RPMI8226 (cell line): ENCODE results near the gene KIFC1.
A peak's percentile ranks its signal among the peaks of the same experiment; 100 is the strongest.

Experiments used
- DNase-seq: peaks from one replicate; pipeline ENCODE4 v3.0.0-alpha.2; 2015

Gene KIFC1

DNA sequence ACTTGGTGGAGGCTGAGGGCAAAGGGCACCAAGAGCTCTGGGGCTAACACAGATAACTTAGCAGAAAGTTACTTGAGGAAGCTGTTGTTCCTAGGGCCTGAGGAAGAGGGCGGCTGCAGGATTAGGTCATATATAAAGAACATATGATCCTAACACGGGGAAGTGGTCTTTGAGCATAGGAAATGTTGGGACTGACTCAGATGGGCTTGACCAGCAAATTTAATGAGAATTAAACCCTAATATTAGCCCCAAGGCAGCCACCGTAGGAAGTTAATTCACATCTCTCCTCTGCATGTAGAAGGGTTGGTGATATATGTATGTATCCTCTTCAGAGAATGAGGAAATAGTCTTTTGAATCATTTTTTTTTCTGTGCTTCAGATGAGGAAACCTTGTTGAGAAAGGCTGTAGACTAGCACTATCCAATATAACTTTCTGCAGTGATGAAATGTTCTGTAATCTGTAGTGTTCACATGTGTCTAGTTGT is 53.5 kb downstream of the KIFC1 start:
- no peak for DNase-seq

DNA sequence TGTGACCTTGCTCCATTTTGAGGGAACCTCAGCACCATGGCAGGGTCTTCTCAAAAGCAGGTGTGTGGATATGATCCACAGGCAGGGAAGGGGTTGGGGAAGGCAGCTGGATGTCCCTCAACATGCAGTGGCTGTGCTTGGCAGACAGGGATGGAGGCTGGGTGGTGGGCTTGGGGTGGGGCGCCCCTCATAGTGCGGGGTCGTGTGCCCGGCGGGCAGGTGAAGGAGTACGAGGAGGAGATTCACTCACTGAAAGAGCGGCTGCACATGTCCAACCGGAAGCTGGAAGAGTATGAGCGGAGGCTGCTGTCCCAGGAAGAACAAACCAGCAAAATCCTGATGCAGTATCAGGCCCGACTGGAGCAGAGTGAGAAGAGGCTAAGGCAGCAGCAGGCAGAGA is 54.7 kb downstream of the KIFC1 start:
- no peak for DNase-seq

DNA sequence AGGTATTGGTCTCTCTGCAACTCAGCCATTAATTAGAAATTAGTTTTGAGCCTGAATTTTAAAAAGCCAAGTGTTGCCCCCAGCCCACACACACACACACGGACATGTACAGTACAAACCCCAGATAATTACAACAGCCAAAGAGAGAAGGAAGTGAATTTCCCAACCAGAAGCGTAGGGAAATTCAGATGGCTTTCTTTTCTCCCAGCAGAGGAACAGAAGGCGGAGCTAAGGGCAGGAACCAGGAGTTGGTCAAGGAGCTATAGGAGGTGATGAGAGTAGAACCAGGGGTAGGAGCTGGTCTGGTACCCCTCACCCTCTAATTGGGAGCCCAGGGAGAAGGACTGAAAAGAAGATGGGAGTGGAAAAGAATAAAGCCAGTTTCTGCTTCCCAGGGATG is 58.8 kb downstream of the KIFC1 start:
- DNase-seq, result no peak

DNA sequence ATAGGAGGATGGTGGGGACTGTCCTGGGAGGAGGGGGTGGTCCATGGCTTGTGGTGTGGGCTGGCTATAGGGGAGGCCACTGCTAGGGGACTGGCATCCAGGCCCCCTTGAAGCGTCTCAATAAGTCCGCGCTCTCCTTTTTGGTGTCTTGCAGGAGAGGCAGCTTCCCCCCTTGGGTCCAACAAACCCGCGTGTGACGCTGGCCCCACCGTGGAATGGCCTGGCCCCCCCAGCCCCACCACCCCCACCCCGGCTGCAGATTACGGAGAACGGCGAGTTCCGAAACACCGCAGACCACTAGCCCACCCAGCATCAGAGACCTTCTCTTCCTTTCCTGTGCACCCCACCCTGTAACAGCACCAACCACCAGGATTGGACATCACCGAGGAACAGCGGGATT is 60.0 kb downstream of the KIFC1 start:
- DNase-seq, result no peak

DNA sequence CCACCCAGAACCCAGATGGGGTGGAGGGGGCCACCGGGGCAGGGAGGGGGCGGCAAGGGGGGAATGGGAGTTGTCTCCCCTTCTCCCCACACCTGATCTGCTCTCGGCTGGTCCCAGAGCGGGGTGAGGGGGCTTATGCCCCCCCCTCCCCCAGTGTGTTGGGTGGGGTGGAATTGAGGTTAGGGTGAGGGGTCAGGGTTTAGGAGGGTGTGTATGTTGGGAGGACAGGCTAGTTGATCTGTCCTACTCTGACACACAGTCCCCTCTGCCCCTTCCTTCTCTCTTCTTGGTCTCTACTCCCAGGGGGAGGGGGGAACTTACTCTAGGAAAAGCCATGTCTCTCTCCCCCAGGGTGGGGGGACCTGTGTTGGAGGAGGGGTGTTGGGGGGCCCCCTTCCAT is 60.9 kb downstream of the KIFC1 start:
- DNase-seq, result no peak

DNA sequence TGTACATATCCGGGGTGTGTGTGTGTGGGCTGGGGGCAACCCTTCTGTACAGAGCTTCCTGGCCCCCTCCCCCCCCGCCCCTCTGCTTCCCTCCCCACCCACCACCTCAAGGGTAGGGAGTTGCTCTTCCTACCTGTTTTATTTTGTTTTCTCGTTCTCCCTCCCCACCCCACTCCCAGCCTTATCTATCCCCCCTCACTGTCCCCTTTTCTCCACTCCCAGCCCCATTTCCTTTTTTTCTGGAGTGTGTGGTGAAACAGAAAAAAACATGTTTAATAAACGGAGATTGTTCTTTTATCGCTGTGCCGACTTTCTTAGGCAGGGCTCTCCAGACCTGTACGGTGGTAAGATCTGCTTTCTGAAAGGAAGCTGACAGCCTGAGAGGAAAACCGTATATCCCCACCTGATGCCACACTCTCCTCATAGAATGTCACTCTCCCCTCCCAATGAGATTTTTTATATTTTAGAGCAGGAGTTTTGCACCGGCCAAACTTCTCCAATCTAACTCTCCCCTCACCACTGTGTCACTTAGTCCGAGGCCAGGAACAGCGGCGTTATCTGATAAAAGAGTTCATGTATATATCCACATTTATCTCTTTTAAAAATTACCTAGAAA is 61.9 kb downstream of the KIFC1 start:
- DNase-seq, result no peak

DNA sequence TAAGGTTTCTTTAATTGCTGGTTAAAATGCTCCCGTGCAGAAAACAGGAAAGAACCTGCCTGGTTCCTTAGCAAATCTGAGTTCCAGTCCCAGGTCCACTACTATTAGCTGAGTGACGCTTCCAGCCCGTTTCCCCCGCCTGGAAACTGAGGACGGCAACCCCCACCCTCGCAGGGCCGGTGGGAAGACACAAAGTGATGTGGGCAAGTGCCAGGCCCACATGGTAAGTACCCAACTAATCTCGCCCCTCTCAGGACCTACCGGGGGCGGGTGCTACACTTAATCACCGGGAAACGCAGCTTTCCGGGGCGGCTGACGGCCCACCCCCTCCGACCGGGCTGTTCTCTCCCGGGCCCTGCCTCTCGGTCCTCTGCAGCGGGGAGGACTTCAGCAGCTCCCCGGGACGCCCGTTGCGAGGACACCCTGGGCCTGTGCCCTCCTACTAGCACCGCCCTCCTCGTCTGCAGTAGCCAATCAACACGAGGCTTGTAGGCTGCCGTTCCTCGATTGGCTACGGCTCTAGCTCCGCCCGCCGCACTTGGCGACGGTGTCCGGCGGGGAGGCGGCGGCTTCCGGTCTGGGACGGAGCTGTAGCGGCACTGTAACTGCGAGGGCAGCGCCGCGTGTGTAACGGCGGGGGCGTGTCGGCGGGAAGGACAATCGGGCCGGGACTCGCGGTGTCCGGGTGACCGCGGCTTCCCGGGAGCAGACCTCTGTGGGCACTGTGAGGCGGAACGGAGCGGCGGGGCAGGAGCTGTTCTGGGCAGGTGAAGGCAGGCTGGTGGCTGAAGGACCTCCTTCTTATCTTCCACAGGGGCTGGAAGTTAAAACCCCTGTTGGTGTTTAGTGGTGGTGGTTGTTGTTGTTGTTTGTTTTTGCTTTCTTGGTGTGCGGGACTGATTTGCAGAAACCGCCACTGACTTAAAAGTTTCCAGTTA is 62.7 kb downstream of the KIFC1 start, which contains the start of gene ZBTB9:
Gene ZBTB9 (plus strand): TSS at position 568 of the 938 bp plus-strand sequence. CDS start 525 bp downstream, outside the sequence.
- DNase-seq, result peak; percentile 98

DNA sequence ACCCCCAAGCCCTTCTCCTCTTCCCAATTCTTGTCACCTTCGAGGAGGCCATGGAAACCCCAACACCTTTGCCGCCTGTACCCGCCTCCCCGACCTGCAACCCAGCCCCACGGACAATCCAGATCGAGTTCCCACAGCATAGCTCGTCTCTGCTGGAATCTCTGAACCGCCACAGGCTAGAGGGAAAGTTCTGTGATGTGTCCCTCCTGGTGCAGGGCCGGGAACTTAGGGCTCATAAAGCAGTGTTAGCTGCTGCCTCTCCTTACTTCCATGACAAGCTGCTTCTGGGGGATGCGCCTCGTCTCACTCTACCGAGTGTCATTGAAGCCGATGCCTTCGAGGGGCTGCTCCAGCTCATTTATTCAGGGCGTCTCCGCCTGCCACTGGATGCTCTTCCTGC is 63.4 kb downstream of the KIFC1 start:
- DNase-seq, result no peak

DNA sequence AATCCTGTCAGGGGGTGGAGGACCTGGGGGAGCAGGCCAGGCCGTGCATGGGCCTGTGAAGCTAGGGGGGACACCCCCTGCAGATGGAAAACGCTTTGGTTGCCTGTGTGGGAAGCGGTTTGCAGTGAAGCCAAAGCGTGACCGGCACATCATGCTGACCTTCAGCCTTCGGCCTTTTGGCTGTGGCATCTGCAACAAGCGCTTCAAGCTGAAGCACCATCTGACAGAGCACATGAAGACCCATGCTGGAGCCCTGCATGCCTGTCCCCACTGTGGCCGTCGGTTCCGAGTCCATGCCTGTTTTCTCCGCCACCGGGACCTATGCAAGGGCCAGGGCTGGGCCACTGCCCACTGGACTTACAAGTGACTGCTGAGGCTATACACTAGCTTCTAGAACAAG is 64.5 kb downstream of the KIFC1 start:
- DNase-seq, result no peak

DNA sequence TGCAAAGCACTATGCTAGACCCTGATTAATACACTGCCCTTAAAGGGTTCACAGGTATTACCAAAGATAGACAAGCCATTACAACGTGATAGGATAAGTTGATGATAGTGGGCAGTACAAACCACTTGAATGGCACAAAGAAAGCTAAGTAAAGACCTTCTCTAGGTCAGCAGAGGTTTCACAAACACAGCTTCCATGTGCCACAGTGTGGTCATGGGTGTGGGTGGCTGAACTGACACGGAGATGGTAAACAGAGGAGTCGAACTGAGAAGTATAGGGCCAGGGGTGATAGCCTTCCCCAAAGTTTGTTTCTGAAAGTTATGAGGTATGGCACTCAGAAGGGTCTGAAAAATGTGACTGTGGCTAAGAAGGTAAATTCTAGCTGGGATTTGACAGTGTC is 67.1 kb downstream of the KIFC1 start:
- no peak for DNase-seq

DNA sequence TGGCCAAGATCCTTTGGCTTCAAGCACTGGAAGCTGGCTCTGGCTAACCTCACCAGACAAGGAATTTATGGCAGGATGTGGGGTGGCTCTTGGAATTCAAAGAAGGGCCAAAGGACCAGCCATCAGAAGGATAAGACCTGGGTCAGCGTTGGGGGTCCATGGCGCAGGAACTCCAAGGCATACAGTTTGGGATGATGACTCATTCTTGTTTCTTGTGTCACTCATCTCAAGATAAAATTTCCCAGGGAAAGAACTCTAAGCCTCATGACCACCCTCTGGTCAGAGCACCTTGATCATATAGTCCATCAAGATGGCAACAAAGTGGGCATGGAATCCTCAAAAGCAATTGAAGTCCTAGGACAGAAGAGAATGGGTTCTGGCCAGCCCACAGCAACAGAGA is 67.6 kb downstream of the KIFC1 start:
- no peak for DNase-seq
